ENCODE data around the gene EPHB1. TPM values are rescaled to one million over a fixed set of nuclear protein-coding genes. Genes with fewer than 3 reads are reported as not detected.

Gene EPHB1
- total RNA-seq, 4 donors from 2014 or later: 2.3 to 5.6 (median 4.6) TPM

DNA sequence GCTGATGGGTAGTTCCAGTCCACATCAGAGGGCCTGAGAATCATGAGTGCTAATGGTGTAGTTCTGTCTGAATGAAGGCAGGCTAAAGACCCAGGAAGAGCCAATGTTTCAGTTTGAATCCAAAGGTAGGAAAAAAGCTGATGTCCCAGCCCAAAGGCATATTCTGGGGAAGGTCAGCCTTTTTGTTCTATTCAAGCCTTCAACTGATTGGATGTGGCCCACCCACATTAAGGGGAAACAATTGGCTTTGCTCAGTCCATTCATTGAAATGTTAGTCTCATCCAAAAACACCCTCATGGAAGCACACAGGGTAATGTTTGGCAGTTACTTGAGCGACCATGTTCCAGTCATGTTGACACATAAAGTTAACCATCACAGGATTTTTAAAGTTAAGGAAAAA, 25.9 kb downstream of the EPHB1 start:
- H3K4me1 ChIP-seq: no peaks in the 10 kb centered on the region
- H3K9me3 ChIP-seq: no peaks in the 10 kb centered on the region
- DNase-seq: no peak
- H3K27ac ChIP-seq: no peak overlapping the region
- no peak for TF ChIP-seq POLR2A (IDR thresholded peaks at IDR 0.05)
- TF ChIP-seq CTCF (IDR thresholded peaks at IDR 0.05): no peak
- intact Hi-C loops (cut with DNase I): no loop called here
- H3K36me3 ChIP-seq: no peaks in the 10 kb centered on the region
- H3K27me3 ChIP-seq: no peaks in the 10 kb centered on the region
- H3K4me3 ChIP-seq (replicated peaks in 1 of 3): no peak overlapping the region
- WGBS, 2 donors: 89 to 91% methylated on average over 1 of the region's 1 CpG

DNA sequence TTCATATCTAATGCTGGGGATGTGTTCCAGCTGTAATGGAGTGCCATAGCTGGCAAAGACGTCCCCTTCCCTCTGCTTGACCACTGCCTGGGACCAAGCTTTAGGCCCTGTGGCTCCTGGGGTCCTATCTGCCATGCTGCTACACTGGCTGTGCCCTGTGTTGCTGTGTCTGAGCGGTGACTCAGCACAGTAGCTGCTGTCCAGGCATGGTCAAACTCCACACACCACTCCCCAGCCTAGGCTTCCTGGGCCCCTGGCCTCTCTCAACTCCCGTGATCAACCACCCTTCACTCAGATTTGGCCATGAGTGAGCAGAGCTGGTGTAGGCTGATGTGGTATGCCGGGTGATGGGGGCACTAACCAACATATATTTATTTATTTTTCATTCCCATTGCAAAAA, 27.0 kb downstream of the EPHB1 start:
- Histone ChIP-seq H3K36me3 (no peaks in the 10 kb centered on the region), H3K9me3 (no peaks in the 10 kb centered on the region), H3K4me3 (replicated peaks in 1 of 3) (no peak overlapping the region), H3K27me3 (no peaks in the 10 kb centered on the region), H3K27ac (no peak overlapping the region), H3K4me1 (no peaks in the 10 kb centered on the region)
- DNase-seq: no peak
- 77 to 83% methylated on average over 4 of the region's 4 CpGs for WGBS, 2 donors
- intact Hi-C loops (cut with DNase I): no loop called here
- TF ChIP-seq CTCF (IDR thresholded peaks at IDR 0.05) (no peak), POLR2A (IDR thresholded peaks at IDR 0.05) (no peak)

- intact Hi-C loops (cut with DNase I): no loop called here
- 85 to 92% methylated on average over 2 of the region's 2 CpGs for WGBS, 2 donors
These were observed 28.6 kb downstream of the EPHB1 start for GRCh38 chr3:134823679-134824078.

DNA sequence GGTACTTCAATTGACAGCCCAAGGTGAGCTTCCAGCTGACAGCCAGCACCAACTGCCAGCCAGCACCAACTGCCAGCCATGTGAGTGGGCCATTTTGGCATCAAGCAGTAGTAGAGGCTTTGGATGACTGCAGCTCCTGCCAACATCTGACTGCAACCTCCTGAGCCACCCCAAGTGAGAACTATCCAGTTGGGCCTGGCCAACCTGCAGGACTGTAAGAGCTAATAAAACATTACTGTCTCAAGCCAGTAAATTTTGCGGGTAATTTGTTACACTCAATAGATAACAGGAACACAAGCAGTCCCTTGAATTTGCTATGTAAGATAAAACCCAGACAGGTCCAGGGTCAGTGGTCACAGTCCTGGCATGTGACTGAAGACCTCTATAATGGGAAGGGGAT, 29.7 kb downstream of the EPHB1 start:
- no peak for DNase-seq
- Histone ChIP-seq H3K4me1 (no peaks in the 10 kb centered on the region), H3K36me3 (no peaks in the 10 kb centered on the region), H3K27ac (no peak overlapping the region), H3K9me3 (no peaks in the 10 kb centered on the region), H3K4me3 (replicated peaks in 1 of 3) (no peak overlapping the region), H3K27me3 (no peaks in the 10 kb centered on the region)
- WGBS, 2 donors: 78 to 86% methylated on average over 1 of the region's 1 CpG
- TF ChIP-seq POLR2A (IDR thresholded peaks at IDR 0.05) (no peak), CTCF (IDR thresholded peaks at IDR 0.05) (no peak)
- intact Hi-C loops (cut with DNase I): no loop called here

More at GRCh38 chr3:134823679-134824078, 28.6 kb downstream of the EPHB1 start:
- H3K4me3 ChIP-seq (replicated peaks in 1 of 3): no peak overlapping the region
- no peaks in the 10 kb centered on the region for H3K36me3 ChIP-seq
- H3K9me3 ChIP-seq: no peaks in the 10 kb centered on the region
- no peak overlapping the region for H3K27ac ChIP-seq
- H3K27me3 ChIP-seq: no peaks in the 10 kb centered on the region
- DNase-seq: no peak
- H3K4me1 ChIP-seq: no peaks in the 10 kb centered on the region
- TF ChIP-seq POLR2A (IDR thresholded peaks at IDR 0.05) (no peak), CTCF (IDR thresholded peaks at IDR 0.05) (no peak)

- Histone ChIP-seq H3K9me3 (no peaks in the 10 kb centered on the region), H3K36me3 (no peaks in the 10 kb centered on the region), H3K27me3 (no peaks in the 10 kb centered on the region), H3K4me1 (no peaks in the 10 kb centered on the region), H3K27ac (no peak overlapping the region), H3K4me3 (replicated peaks in 1 of 3) (no peak overlapping the region)
- intact Hi-C loops (cut with DNase I): no loop called here
- WGBS, 2 donors: 92 to 94% methylated on average over 6 of the region's 6 CpGs
- no peak for DNase-seq
- no peak for TF ChIP-seq CTCF (IDR thresholded peaks at IDR 0.05)
- TF ChIP-seq POLR2A (IDR thresholded peaks at IDR 0.05): no peak
These were observed 32.2 kb downstream of the EPHB1 start for GRCh38 chr3:134827213-134827612.

Data from thyroid gland (tissue), 4 donors.